Measurements from ENCODE around the gene NR3C1. TPM values are rescaled to one million over a fixed set of nuclear protein-coding genes. Genes with fewer than 3 reads are reported as not detected.

The NR3C1 gene
- total RNA-seq, 1 donor from 2014 or later: 156 TPM

DNA sequence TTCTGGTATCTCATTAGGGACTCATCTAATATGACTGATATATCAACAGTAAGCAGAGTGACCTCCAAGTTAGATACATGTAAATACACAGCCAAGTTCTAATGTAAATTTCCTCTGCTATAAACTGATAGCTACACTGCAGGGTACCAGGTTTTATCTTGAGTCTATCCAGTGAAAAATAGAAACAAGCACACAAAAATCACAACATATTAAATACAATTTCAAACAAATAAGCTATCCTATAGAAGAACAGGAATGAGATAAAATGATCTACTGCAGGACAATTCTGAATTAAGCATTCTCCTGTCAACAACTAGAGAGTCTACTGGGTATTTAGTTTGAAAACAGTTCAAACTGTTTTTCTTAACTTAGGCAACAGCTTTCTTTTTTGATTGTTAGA lies 42.7 kb downstream of the NR3C1 start:
- no peak for DNase-seq

DNA sequence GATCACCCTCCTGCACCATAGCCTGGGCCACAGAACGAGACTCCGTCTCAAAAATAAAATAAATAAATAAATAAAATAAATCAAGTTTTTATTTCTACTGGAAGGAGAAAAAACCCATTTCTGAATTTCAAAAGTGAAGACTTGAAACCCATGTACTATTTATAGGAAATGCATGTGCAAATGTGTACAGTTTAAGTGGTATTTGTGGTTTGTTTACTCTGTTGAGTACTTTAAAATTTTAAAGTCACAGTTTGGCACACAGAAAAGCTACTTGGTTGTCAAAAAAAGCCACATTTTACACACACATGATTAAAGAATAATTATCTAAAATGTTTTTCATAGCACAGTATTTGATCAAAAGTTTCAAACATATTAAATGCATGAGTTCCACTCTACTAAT lies 43.6 kb downstream of the NR3C1 start:
- no peak for DNase-seq

DNA sequence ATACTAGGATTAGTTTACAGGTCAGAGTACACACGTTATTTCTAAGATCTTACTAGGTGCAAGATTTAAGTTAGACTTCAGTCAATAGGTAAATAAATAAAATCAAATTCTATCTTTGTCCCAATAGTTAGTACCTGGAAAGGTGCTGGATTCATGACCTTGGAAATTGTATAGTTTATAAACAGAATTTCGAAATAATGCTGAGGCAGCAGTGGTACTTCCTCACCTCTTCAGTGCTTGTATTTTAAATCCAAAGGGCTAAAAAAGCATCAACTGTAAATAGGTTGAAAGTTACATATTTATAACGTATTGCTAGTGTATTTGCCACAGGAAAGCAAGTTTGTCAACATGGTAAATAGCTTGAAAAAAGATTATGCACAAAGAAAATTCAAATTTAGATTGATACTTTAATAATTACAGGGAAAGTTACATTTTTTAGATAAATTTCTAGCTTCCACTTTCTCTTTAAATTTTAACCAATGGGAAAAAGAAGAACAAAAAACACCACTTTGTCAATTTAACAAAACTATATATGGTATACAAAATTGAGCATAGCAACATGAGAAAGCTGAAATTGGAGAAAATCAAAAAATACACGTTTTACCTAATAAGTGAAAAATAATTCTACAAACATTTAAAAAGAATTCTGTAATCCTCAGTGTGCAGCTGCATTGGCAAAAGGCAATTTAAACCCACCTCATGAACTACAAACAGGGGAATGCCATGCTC lies 46.5 kb downstream of the NR3C1 start:
- DNase-seq: no peak

DNA sequence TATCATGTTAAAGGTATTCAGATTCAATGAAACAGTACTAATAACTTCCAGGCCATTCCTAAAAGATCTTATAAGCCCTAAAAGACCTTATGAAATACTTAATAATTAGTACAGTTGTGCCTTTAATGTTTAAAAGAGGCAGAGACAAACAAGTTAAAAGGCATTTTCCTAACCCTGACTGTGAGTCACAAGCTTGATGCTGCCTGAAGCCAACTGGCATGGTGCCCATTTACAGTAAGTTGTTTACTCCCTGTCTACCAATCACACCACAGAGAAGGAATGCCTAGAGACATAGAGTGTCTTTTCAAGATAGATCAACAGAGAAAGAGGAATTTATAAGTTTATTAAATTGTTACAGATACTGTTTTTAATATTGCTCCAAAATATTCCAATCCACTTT lies 47.8 kb downstream of the NR3C1 start:
- peak; percentile 89 for DNase-seq

DNA sequence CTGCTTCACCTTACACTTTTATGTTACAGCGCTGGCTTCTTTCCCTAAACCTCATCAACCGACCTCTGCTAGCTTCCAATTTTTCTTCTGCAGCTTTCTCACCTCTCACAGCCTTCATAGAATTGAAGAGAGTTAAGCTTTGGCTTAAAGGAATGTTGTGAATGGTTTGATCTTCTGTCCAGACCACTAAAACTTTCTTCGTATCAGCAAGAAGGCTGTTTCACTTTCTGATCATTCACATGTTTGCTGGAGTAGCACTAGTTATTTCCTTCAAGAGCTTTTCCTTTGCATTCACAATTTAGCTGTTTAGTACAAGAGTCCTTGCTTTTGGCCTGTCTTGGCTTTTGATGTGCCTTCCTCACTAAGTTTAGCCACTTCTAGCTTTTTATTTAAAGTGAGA lies 49.5 kb downstream of the NR3C1 start:
- DNase-seq: no peak

DNA sequence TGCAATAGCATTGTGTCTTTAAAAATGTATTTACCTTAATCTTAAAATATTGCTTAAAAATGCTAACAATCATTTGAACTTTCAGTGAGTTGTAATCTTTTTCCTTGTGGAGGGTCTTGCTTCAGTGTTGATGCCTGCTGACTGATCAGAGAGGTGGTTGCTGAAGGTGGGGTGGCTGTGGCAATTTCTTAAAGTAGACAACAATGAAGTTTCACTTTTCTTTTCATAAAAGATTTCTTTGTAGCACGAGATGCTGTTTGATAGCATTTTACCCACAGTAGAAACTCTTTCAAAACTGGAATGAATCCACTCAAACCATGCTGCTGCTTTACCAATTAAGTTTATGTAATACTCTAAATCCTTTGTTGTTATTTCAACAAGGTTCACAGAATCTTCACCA lies 50.8 kb downstream of the NR3C1 start:
- no peak for DNase-seq

DNA sequence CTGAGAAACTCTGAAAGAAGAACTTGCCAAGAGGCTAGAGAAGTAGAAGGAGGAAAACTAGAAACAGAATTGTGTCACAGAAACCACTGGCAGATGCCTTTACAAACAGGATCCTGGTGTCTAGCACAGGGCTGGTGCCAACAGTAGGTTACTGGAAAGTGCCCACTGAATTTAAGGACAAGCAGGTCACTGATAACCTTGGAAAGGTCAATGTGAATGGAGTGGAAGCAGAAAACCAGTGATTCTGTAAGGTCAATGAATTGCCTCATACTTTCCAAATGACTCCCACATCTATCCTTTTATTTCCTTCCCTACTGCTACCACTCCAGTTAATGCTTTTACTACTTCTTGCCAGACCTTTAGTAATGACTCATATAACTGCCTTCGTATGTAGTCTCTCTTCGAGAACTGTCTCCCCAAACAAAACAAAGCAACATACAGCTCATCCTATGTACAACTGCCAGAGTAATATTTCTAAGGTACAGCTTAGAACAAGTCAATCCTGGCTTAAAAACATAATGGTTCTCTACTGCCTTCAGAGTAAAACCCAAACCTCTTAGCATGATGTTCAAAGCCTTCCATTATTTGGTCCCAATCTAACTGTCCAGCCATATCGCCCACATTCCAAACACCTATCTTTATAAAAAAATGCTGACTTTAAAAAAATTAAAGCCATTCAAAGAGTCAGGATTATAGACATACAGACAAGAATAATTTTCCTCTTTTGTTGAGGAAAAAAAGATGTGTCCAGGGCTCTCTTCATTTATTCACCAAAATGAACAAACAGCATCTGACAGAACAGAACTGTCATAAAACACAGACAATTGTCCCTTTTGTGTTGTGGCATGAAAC lies 52.5 kb downstream of the NR3C1 start:
- no peak for DNase-seq

DNA sequence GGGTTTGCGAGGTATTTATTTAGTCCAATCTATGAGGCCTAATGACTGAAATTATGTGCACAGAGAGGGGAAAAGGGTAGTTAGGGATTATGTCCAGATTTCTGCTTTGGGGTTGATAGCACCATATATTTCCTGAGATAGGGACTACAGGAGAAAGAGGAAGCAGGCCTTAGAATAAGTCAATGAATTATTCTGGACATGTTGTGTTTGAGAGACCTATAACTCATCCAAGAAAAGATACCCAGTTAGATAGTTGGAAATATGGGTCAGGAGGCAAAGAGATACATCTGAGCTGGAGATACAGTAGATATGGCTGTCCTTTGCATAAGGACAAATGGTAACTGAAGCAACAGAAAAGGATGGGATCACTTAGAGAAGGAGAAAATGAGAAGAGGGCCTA lies 53.1 kb downstream of the NR3C1 start:
- DNase-seq: no peak

DNA sequence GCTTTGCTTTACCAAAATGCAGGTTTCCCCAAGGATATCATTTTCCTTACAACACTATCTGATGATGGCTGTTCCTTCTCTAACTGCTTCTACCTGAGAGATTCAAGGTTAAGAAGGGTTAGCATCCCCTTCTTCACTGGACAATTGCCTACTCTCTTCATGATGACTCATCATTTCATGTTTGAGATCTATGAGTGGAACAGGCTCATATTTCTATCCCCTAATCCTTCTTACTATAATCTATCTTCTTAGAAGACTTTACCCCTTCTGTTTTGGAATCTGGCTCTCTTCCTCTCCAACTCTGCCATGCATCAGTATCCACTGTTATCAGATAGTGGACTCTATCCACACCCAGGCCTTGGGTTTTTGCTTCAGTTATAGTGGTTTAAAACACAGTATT lies 54.3 kb downstream of the NR3C1 start:
- no peak for DNase-seq

DNA sequence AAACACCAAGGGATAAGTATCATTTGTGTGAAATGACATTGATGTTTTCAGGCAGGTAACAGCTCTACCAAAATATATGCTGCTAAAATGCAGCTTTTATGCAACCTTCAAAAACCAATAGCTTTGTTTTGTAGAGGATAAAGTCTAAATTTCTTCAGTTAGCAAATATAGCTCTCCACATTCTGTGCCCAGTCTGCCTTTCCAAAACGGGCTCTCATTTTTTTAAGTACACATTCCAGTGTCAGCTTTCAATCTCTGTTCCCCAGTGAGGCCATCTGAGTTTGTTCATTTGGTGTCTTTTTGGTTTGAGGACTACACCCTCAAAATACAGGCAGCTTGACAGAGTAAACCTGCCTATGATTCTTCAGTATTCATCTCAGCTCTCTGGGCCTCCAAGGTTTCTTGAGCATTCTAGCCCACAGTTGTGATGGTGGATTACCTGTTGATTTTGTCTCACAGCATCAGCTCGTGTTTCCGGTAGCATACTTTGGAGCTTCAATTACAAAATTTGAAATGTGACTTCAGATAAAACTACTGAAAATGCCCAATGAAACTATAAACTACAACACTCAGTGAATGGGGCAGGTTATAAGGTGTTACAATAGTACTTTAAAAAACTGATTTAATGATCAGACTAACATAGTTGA lies 55.7 kb downstream of the NR3C1 start:
- peak; percentile 25 for DNase-seq

DNA sequence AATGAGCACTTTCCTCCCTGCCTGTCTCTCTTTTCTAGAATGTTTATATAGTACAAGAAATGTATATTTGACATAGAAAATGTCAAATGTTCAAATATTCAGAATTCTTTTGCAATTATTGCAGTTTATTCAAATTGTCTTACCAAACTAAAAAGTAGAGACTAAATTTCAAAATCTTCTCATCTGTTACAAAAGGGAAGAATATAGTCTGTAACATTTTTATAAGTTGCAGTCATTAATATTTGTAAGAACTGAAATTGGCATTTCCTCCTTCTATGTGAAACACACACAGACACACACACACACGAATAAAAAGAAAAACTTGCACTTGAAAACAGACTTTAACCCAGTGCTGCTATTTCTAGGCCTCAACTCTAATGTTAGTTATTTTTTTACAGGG lies 56.4 kb downstream of the NR3C1 start:
- no peak for DNase-seq

DNA sequence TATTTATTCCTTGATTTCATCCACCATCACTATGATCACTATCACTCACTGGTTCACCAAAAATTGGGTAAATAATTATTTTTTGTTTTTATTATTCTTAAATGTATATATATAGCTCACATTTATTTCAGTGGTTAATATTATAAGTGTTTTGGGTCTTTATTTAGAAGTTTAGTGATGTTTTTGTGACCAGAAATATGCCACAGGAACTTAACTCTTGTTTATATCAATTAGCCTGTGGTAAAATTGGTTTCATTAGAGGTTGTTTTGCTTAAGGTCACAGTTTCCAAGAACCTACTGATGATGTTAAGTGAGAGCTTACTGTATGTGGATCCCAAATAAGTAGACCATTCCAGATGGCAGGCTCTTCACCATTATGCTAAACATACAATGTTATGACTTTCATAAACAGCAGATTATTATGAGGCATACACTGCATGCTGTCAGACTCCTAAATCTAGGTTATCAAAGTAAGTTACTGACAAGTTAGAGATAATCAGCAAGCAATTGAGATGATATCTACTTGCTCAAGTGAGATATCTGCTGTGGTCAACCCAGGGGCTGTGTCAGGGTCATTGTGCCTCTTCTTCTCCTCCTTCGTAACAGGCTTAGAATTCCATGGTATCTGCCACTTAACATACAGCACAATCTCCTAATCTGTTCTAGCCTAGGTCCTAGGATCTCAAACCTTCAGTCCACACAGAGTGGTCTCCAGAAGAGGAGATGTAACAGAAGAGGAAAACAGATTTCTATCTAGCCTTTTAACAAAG lies 57.6 kb downstream of the NR3C1 start:
- no peak for DNase-seq

DNA sequence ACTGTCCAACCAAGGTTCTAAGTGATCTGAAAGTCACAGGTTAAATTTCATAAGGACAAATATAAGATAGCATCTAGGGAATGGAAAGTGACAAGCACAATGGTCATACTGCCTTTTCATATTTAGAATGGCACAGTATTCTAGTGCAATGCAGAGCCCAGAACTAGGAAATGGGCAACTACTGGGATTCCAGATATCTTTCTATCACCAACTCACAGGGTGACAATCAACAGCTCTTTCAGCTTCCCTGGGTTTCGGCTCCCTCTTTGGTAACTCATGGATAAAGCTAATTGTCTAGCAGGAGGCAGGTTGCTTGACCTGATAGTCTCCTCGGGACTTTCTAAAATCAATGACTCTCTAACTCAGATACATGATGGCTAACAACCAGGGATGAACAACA lies 60.4 kb downstream of the NR3C1 start:
- no peak for DNase-seq

DNA sequence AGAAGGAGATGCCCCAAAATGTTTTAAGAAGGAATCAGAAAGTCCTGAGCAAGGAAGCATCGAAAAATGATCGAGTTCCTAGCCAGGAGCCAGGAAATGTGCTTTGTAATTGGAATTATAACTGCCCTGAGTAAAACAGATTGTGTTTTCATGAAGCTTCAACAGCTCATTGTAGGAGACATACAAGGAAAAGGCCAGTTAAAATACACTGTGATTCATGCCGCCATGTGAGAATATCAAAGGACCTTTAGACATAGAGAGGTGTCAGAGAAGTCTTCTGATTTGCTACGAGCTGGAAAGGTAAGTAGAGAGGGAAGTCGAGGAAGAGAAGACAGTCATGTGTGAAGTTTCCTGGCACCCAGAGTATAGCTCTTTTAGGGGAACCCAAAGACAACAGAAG lies 60.9 kb downstream of the NR3C1 start:
- DNase-seq: no peak

DNA sequence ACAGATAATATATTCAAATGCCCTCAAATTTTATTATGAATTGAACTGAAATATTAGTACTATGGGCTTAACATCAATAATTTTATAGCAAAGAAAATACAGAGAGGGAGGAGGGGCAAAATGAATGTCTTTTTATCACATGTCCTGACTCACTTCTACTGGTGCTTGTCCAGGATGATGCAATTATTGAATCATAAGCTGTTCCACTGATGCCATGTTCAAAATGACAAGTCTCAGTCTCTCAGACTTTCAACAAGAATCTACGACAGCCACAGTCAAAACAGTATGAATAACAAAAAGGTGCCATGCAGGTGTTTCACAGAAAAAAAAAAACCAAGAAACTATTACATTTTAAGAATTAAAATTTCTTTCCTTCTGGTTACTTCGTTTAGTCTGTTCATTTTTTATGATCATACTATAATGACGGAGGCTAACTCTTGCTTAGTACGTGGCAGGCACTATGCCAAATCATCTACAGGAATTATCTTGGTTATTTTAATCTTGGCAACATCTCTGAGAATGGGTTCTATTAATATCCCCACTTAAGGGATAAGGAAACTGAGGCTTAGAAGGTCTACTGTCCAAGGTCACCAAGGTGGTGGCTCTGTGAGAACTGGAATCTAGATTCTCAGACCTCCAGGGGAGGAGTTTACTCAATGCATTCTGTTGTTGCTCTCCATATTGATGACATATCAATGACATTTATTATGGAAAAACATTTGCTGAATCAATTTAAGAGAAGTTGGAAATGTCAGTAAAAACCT lies 61.5 kb downstream of the NR3C1 start:
- no peak for DNase-seq

DNA sequence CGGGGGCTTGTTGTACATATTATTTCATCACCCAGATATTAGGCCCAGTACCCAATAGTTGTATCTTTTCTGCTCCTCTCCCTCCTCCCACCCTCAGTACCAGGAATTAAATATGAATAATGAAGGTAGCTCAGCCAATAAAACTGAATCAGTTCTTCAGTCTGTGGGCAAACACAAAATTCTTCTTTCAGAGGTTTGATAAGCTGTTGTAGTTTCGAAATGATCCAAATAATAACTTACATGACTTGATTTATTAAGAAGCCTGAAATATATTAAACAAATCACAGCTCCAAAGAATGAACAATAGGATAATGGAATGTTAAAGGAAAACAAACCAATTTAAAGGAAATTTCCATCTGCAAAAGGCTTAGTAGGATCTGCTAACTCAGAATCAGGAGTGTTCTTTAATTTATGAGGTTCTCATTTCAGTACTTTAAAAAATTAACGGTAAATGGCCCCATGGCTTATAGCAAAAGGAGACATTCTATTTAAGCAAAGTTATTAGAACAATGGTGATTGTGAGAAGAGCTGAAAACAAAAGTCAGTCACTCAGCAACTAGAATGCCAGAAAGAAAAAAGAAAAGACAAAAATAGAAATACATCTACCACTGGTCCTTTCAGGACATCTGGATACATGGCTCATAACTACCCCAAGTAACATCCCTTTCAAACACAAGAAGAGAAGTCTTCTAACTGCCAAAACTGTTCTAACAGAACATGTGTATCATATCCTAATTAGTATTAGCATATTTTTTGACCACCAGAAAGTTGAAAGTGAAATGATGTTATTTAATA lies 62.4 kb downstream of the NR3C1 start:
- no peak for DNase-seq

DNA sequence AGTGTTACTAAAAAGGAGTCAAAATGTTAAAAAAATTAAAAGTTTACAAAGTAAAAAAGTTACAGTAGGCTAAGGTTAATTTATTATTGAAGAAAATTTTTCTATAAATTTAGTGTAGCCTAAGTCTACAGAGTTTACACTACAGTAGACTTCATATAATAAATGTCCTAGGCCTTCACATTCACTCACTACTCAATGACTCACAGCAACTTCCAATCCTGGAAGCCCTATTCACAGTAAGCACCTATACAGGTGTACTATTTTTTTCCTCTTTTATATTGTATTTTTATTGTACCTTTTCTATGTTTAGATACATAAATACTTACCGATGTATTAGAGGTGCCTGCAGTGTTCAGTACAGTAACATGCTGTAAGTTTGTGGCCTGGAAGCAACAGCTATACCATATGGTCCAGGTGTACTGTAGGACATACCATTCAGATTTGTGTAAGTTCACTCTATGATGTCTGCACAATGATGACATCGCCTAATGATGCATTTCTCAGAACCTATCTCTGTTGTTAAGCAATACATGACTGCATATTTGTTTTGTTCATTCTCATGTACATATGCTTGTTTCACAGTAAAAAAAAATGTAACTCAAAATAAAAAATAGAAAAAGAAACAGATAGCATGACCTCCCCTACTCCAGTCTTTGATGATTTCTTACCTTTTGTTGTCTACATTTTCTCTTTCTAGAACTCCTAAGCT lies 64.7 kb downstream of the NR3C1 start:
- no peak for DNase-seq

DNA sequence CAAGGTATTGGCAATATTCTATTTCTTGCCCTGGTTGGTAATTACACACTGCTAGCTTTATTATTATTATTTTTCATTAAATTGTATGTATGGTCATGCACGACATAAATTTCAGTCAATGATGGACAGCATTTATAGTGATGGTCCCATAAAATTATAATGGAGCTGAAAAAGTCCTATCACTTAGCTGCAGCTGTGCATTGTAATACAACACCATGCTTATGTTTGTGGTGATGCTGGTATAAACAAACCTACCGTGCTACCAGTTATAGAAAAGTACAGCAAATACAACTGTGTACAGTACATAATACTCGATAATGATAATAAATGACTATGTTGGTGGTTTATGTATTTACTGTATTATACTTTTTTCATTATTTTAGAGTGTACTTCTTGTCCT lies 65.5 kb downstream of the NR3C1 start:
- peak; percentile 33 for DNase-seq

DNA sequence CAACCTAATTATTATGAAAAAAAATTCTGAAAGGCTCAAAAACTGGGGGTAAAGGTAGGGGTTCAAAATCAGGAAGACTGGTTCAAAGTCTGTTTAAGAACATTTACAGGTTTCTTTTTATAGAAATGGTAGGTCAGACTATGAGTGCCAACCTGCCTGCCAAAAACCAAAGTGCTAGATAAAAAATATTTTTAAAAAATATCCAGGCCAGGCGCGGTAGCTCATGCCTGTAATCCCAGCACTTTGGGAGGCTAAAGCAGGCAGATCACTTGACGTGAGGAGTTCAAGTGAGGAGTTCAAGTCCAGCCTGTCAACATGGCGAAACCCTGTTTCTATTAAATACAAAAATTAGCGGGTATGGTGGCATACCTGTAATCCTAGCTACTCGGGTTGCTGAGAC lies 67.0 kb downstream of the NR3C1 start:
- no peak for DNase-seq

DNA sequence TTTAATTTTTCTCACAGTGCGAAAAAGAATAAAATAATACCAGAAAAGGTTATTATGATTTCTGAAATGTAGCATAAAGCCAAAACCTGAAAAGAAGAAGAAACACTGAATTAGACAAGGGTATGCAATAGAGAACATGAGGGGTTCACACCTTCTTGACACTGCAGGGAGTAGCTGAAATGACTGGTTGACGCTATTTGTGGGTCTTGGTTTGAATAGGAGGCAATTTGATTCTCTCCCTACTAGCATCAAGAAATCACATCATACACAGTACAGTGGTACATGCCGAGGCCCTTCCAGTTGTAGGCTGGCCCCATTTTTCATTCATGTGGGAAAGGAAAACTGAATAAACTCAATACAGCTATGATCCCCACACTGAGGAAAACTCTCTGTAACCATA lies 68.6 kb downstream of the NR3C1 start:
- DNase-seq: no peak

All from tongue (tissue), 2 donors.